NCI-H2196 (cell line): ENCODE measurements around the gene ATG4D.
A peak's percentile ranks its signal among the peaks of the same experiment; 100 is the strongest.
"Not testable (repeated sequence)": the region's sequence is repeated elsewhere in the genome, so short reads cannot be mapped to it uniquely, and the experiment has no call there.

Experiments used
- DNase-seq: peaks from one replicate; lab custom pipeline; 2025; ENCODE audit not compliant: unreplicated experiment; lab: John Stamatoyannopoulos, UW

The ATG4D gene

GRCh38 chr19:10573793-10574192 is 30.1 kb downstream of the ATG4D start:
- not testable (repeated sequence) for DNase-seq

GRCh38 chr19:10574462-10574861 is 30.8 kb downstream of the ATG4D start:
- no peak for DNase-seq

- no peak for DNase-seq
Observed at GRCh38 chr19:10575011-10575716, 31.5 kb downstream of the ATG4D start.

- no peak for DNase-seq
Observed at GRCh38 chr19:10577951-10578350, 34.2 kb downstream of the ATG4D start.

- peak; percentile 92 for DNase-seq
Observed at GRCh38 chr19:10580979-10581631, 37.4 kb downstream of the ATG4D start.

- DNase-seq: no peak
Observed at GRCh38 chr19:10582091-10582490, 38.4 kb downstream of the ATG4D start.

- DNase-seq: no peak
Observed at GRCh38 chr19:10583036-10583776, 39.5 kb downstream of the ATG4D start.

GRCh38 chr19:10586396-10586795 is 42.7 kb downstream of the ATG4D start:
- DNase-seq: no peak

GRCh38 chr19:10587022-10587838 is 43.5 kb downstream of the ATG4D start, which contains the start of gene AP1M2:
TSS of gene AP1M2 (minus strand) at chr19:10587312. CDS start at chr19:10587231, 81 bp downstream.
- no peak for DNase-seq

- DNase-seq: no peak
Observed at GRCh38 chr19:10587839-10588150, 44.1 kb downstream of the ATG4D start.

- no peak for DNase-seq
Observed at GRCh38 chr19:10593148-10593547, 49.4 kb downstream of the ATG4D start.

GRCh38 chr19:10593820-10594637 is 50.3 kb downstream of the ATG4D start:
- DNase-seq: no peak

GRCh38 chr19:10600149-10600548 is 56.4 kb downstream of the ATG4D start:
- DNase-seq: no peak

- no peak for DNase-seq
Observed at GRCh38 chr19:10601999-10602329, 58.3 kb downstream of the ATG4D start.

GRCh38 chr19:10602330-10603083 is 58.8 kb downstream of the ATG4D start:
- DNase-seq: peak; percentile 79
